HG03108 (cell line): ENCODE measurements around the gene HIP1R.
"Not testable (repeated sequence)": the region's sequence is repeated elsewhere in the genome, so short reads cannot be mapped to it uniquely, and the experiment has no call there.

Experiments
- ATAC-seq: cut with Tn5 transposase; IDR thresholded peaks from one replicate; pipeline ENCODE4 v1.9.1; 2021; ENCODE audit warnings: moderate library complexity; ENCODE audit not compliant: unreplicated experiment

The HIP1R gene

DNA sequence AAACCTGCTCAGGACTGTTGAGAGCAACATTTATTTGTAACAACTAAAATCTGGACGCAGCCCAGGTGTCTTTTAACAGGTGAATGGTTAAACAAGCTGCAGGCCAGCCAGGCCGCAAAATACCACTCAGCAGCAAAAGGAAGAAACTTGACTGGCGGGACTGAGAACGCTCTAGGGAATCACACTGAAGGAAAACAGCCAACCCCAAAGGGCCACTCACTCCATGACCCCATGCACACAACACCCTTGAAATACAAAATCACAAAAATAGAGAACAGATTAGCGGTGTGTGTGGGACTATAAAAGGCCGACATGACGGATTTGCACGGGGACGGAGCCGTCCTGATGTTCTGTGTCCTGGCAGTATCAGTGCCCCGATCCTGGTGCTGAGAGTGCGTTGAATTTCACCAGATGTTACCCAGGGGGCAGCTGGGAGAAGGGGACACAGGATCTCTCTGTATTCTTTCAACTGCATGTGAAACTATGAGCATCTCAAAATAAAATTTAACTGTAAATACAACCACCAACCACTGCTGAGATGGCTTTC lies 37.6 kb downstream of the HIP1R start:
- ATAC-seq = no peak

DNA sequence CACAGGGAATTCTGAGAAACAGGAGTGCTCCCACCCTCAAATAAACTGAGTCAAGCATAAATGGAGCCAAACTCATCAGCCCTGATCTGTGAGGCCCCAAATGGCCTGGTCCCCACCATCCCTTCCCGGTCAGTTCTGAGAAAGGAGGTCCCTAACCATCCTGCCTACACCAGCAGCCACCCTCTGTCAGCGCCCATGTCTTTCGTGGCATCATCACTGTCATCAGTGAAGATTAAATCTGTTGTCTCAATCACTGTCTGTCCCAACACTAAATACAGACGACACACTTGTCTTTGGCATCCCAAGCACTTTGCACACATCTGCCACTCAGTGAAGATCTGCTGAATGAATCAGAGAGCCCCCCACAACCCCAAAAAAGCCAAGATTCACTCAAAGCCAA lies 38.3 kb downstream of the HIP1R start:
- ATAC-seq = no peak

DNA sequence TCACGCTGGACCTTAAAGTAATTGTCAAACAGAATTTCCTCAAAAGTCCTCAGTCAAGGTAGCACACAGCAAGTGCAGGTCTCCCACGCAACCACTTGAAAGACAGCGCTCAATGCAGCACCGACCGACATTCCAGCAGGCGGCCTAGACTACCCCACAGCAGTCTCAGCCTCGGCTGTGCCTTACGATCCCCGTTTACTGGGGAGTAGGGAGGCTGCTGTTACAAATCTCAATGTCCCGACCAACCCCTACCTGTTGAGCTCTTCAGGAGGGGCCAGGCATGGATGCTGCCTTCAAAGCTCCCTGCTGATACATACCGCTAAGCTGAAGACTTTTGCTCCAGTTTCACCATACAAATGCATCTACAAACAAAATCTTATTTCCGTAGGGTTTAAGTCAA lies 38.8 kb downstream of the HIP1R start:
- no peak for ATAC-seq

DNA sequence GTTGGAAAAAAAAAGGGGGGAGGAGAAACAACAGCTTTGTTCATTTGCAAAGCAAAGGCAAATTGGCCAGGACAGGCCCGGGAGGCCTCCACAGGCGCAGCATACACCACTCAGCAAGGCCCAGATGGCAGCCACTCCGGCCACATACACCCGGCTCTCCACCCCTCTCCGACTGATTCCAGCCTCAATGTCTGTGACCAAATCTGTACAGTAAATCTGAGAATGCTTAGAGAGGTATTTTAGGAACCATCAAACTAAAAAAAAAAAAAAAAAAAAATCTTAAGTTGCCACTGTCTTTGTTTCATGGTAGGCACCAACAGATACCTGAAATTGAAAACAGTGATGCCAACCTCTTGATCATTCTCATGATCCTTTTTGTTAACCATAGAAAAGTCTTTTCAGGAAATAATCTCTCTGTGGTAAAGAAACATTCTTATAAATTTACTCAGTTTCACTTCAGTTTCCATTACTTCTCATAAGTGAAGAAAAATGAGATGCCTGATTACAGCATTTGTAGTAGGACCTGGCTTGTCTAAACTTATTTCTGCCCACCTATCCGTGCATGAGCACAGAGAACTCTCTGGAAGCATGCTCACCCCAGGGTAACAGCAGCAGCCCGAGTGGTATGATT lies 40.4 kb downstream of the HIP1R start:
- peak; percentile 59 for ATAC-seq

DNA sequence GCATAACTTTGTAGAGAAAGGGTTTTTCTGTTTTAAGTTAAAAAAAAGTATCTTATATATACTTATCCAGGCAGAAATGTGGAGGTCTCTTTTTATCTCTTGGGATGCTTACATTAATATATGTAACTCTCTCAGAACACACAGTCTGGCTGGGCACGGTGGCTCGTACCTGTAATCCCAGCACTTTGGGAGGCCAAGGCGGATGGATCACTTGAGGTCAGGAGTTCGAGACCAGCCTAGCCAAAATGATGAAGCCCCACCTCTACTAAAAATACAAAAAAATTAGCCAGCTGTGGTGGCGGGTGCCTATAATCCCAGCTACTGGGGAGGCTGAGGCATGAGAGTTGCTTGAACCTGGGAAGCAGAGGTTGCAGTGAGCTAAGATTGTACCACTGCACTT lies 41.0 kb downstream of the HIP1R start:
- not testable (repeated sequence) for ATAC-seq

DNA sequence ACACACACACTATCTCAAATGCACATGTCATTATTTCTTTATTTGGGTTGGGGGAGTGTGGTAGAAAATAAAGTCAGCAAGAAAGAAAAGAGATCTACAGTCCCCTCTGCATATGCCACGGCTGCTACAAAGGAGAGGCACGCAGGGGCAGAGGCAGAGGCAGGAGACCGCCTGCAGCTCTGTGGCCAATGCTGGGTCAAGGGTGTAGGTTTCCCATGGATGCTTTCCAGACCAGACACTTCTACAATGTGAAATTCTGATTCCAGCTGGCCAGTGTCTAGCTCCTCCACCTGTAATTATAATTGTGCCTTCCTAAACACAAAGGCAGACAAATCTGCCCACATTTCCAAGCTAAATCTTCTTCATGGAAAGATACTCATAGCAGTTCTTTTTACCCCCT lies 41.5 kb downstream of the HIP1R start:
- no peak for ATAC-seq

DNA sequence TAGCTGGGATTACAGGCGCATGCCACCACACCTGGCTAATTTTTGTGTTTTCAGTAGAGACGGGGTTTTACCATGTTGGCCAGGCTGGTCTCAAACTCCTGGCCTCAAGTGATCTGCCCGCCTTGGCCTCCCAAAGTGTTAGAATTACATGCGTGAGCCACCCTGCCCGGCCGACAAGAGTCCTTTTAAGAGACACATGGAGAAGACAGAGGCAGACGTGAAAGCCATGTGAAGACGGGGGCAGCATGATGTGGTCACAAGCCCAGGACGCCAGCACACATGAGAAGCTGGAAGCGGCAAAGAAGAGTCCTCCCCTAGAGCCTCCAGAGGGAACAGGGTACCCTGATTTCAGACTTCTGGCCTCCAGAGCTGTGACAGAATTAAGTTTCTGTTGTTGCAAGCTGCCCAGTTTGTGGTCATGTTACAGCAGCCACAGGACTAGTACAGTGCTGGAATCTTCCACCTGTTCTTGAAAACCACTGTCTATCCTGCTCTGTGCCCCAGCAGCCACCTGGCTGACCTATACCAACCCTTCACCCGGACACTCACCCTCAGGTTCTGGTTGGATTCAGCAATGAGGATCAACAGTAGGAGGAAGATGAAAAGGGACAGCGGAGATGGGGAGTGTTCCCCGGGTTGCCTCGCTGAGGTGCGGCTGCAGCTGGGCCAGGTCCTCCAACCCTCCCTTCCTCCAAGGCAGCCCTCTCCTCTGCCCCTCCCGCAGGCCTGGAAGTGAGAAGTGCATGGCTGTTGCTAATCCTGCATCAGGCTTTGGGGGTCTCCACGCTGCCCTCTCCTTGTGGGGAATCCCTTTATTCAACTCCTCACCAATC lies 43.7 kb downstream of the HIP1R start:
- no peak for ATAC-seq

DNA sequence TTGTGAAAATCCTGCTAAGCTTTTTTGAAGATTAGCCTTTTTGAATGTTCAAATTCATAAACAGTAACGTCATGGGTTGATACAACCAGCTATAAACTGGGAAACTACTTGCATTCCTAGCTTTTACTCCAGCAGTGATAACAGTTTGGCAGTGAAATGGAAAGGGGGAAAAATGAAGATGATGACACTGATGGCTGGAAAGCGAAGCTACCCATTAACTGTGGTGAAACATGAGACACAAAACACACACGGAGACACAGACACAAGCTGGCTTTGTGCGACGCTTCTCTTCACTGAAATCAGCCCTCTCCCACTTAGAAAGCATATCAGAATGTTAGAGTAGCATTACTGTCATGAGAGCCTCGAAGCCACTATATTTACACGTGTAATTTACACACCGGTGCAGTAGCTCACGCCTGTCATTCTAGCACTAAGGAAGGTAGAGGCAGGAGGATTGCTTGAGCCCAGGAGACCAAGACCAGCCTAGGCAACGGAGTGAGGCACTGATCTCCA lies 45.0 kb downstream of the HIP1R start:
- no peak for ATAC-seq

DNA sequence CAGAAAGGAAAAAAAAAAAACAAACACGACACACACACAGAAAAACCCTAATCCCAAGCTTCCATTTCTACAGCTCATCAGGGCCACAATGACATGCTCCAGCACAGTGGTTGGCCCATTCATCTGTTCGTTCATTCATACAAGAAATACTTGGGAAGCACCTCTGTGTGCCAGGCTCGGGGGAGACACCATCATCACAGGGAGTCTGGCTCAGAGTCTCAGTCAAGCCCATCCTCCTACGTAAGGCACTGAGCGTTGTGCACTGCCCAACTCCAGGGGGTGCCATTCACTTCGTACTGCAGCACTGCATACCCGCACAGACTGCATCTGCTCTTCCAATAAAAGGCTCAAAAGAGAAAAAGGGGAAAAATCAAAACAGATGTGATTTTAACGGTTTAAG lies 45.4 kb downstream of the HIP1R start:
- no peak for ATAC-seq

DNA sequence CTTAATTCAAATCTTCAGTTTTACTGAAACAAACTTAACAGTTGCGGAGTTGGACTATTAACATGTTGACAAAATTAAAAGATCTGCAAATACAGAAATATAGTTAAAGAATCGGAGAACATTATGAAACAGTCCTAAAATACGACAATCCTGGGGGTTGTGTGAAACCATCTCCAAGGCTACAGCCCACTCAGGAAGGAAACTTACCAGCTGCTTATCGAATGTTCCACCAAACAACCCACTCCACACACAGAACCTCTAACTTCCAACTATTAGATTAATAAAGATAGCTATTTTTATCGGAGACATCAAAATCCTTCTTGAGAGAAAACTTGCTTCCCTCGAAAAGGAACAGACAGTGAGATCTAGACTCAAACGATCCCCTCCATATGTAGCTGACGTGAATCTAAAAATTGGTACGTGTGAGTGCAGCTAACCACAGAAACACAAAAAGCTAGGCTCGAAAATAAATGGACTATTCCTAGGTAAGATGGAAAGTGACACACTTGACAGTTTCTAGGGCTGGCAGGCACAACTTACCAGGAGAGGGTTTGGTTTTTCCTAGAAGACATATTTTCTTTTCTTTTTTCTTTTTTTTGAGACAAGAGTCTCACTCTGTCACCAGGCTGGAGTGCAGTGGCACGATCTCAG lies 47.8 kb downstream of the HIP1R start:
- no peak for ATAC-seq

DNA sequence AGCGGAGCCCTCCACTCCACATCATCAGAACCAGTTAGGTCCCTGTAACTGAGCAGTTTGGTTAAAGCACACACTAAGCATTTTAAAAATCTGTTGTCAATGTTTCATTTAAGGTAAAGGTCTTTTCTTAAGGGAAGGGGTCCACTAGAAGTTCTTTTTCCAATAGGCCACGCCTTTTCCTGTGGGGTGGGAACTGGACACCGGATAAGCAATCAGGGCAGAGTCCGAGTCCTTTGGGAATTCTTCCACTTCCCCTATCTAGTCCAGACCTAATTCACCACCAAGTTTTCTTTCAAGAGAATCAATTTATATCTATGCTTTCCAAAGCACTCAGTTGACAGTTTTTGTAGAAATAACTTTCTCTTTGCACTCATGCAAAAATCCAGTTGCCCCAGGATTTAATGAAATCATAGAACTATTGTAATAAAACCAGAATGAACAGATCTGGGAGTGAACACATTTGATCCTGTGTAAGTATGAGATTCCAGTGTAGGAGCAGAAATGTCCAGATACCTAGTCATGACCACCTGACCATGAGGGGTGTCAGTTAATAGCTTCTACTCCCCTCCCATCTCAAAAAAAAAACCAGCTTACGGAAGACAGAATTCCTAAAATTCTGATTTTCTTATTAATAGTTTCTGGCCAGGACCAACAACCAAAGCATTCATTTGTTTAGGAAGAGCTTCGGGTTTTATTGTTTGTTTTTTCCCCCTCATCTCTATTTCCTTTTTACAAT lies 49.0 kb downstream of the HIP1R start:
- ATAC-seq = no peak

DNA sequence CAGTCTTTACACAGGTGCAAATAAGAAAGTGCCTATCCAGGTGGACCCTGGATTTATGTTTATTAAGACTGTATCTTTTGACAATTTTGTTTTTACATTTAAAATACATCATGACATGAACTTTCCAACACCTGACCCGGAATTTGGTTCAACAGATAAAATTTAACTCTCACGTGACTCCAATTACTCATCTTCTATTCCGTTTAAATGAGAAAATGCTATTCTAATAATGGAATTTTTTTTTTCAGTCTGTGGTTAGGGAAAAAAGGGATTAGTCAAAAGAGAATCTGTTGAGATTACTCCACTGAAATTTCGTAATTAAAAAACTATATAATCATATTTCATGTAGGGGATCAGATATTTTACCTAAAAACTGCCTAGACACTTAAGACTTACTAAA lies 49.6 kb downstream of the HIP1R start:
- no peak for ATAC-seq

DNA sequence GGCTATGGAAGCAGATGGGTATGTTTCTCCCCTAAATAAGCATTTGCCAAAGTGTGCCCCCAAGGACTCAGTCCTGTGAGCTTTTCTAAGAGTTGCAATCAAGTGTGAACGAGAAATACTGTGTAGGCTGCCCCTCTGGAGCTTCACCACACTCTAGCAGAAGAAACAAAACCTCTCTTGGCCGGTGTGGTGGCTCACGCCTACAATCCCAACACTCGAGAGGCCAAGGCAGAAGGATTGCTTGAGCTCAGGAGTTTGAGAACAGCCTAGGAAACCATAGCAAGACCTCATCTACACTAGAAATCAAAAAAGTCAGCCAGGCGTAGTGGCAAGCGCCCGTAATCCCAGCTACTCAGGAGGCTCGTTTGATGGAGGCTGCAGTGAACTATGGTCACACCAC lies 50.9 kb downstream of the HIP1R start:
- no peak for ATAC-seq

DNA sequence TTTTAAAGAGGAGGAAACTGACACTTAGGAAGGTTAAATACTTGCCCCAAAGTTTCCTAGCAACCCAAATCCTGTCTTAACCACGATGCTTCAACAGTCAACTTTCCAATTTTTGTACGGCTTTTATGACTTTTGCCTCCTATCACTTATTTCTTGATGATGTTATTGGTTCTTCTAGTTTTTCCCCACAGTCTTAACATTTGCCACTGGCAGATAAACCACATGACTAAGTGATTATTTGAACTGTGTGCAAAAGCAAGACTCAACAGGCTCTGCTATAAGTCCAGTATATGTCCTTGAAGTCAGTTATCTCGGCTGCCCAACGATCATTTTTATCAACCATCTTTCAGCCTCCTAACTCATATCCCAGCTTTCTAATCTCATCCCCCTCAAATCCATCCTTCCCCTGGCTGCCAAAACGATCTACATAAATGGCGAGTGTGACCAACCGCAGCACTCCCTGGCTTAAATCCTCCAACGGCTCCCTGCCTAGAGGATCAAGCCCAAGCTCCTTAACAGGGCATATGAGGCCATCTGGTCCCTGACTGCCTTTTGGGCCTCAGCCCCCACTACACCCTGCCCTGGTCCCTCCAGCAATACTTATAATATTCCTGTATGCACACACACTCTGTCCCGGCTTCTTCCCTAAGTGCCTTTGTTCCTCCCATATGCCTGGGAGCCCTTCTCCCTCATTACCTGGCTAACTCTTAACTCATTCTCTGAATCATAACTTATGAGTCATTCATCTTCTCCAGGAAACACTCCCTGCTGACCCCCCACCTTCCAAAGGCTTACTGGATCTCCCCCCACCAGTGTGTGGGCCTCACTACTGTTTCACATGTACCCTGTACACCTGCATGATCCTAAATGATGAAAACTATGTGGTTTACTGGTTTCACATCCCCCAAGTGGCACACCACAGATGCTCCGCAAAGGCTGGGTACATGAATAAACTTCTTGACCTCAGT lies 51.9 kb downstream of the HIP1R start:
- peak; percentile 68 for ATAC-seq

DNA sequence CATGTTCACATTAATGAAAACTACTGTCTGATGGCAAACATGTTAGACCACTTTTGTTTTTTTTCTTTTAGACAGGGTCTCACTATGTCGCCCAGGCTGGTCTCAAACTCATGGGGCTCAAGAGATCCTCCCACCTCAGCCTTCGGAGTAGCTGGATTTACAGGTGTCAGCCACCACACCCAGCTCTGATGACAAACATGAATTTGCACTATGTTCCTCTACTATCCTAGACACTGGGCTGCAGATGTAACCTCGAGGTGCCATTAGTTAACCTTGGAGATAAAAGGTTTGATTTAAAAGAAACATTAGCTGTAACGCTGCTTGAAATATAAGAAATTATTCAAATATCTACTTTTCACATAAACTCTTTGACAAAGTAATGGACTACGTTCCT lies 52.6 kb downstream of the HIP1R start:
- no peak for ATAC-seq

DNA sequence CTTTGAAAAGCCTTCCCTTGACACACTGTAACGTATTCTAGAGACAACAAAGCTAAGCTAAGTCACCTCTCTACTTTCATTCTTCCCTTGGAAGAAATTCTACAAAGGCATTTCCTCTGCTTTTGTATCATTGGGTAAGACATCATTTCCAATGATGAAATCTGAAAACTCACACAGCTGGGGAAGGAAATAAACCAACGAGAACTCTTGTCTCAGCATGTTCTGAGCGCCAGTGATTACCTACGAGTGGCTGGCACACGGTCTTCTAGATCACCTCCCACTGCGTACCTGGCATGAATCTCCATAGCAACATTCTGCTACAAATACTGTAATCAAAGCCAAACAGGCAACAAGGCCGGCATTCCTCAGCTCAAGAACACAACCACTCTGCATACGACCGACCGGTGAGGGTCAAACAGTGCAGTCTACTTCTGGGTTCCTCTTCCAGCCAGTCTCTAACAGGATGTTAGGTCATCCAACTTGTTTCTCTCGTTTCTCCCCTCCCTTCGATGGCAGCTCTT lies 53.0 kb downstream of the HIP1R start:
- ATAC-seq = no peak

DNA sequence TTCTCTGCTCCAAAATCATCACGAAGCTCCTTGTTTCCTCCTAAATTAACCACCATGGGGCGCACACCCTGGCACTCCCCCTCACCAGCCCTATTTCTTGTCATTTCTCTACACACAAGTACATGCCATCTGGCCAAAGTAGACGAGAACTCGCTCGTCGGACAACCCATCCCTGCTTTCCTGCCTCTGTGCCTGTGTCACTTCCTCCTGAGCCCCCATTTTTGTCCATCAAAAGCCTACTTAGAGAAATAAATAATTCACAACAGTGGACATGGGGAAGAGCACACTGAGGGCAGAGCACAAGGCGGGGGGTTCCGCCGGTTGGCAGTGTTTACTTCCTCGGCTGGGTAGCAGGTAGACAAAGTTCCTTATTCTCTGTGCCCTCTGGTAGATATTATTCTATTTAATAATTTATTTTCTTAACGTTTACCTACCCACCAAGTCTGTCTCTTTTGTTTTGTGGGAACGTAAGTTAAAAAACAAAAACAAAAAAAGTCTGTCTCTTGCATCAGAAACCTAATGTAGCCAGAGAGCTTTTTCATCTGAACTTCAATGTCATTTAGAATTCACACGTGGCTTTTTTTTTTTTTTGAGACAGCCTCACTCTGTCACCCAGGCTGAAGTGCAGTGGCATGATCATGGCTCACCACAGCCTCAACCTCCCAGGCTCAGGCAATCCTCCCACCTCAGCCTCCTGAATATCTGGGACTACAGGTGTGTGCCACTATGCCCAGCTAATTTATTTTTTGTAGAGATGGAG lies 54.7 kb downstream of the HIP1R start:
- ATAC-seq = no peak

DNA sequence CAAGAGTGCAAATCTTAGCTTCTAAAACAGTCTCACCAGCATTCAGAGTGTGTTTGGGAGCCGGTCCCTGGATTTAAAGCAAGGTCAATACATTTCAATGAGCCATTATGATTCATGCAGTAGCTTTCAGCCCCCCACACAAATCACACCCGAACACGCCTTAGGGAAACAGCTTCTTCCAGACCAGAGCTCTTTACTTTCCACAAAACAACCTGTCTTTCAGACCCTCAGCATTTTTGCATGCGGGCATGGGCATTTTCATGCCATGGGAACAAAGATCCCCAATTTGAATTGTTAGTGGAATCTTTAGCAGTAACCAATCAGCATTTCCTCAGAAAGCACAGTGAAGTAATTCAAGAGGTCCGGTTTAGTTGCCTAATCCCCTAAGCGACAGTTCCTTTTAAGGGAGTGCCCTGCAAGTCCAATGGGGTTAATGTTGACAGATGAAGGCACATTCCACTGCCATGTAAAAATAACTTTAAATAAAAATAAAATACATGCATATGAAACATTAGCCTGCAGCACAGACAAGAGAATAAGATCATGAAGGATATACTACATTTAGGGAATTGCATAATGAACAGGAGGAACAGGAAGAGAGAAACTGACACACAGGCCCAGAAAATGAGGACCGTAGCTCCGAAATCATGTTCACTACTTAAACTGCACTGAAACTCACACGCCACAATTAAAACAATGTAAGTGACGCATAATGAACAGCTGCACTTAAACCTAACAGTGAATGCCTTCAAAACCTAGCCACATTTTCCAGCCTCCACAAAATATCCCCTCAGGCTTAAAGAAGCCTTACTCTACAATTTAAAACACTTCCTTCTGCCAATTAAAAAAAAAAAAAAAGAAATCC lies 56.6 kb downstream of the HIP1R start:
- no peak for ATAC-seq
